Activated T-cell treated with anti-CD3 and anti-CD28 coated beads for 1 hour (primary cell): ENCODE results near the gene TMX1.
"Not testable (repeated sequence)": the region's sequence is repeated elsewhere in the genome, so short reads cannot be mapped to it uniquely, and the experiment has no call there.

Experiments
- DNase-seq: peaks from one replicate; pipeline ENCODE4 v3.0.0-alpha.2; 2020; ENCODE audit warnings: low read depth

Gene TMX1

GRCh38 chr14:51239813-51240803 lies at the start of gene TMX1:
Gene TMX1 (plus strand): TSS chr14:51240247. CDS start chr14:51240293, 46 bp downstream.
- DNase-seq, result peak; percentile 71

GRCh38 chr14:51201890-51202289 lies 38.2 kb upstream of the TMX1 start:
- DNase-seq, result no peak

- DNase-seq, result no peak
Measured at GRCh38 chr14:51202914-51203665, 37.0 kb upstream of the TMX1 start.

- no peak for DNase-seq
Measured at GRCh38 chr14:51203881-51204280, 36.2 kb upstream of the TMX1 start.

- no peak for DNase-seq
Measured at GRCh38 chr14:51205486-51205885, 34.6 kb upstream of the TMX1 start.

- DNase-seq, result no peak
Measured at GRCh38 chr14:51206462-51206861, 33.6 kb upstream of the TMX1 start.

GRCh38 chr14:51207621-51208020 lies 32.4 kb upstream of the TMX1 start:
- no peak for DNase-seq

GRCh38 chr14:51208982-51209381 lies 31.1 kb upstream of the TMX1 start:
- no peak for DNase-seq

- DNase-seq, result no peak
Measured at GRCh38 chr14:51209457-51209856, 30.6 kb upstream of the TMX1 start.

GRCh38 chr14:51210594-51210993 lies 29.5 kb upstream of the TMX1 start:
- no peak for DNase-seq

GRCh38 chr14:51211149-51211548 lies 28.9 kb upstream of the TMX1 start:
- no peak for DNase-seq

GRCh38 chr14:51216602-51217001 lies 23.4 kb upstream of the TMX1 start:
- DNase-seq, result no peak

- DNase-seq, result no peak
Measured at GRCh38 chr14:51219473-51220448, 20.3 kb upstream of the TMX1 start.

- not testable (repeated sequence) for DNase-seq
Measured at GRCh38 chr14:51223463-51223862, 16.6 kb upstream of the TMX1 start.

GRCh38 chr14:51224551-51224950 lies 15.5 kb upstream of the TMX1 start:
- DNase-seq, result no peak

GRCh38 chr14:51225751-51226150 lies 14.3 kb upstream of the TMX1 start:
- DNase-seq, result no peak

GRCh38 chr14:51228391-51228790 lies 11.7 kb upstream of the TMX1 start:
- DNase-seq, result no peak

GRCh38 chr14:51228890-51229289 lies 11.2 kb upstream of the TMX1 start:
- DNase-seq, result no peak

GRCh38 chr14:51236314-51236713 lies 3.7 kb upstream of the TMX1 start:
- DNase-seq, result no peak

- no peak for DNase-seq
Measured at GRCh38 chr14:51240804-51241380, 845 bp downstream of the TMX1 start.
